Activated CD4-positive, alpha-beta T cell treated with anti-CD3 and anti-CD28 coated beads for 48 hours (primary cell): ENCODE measurements around the gene ANKRD23.
A peak's percentile ranks its signal among the peaks of the same experiment; 100 is the strongest.

Experiments
- DNase-seq: peaks from one replicate; pipeline ENCODE4 v3.0.0-alpha.2; 2020

ANKRD23 gene

DNA sequence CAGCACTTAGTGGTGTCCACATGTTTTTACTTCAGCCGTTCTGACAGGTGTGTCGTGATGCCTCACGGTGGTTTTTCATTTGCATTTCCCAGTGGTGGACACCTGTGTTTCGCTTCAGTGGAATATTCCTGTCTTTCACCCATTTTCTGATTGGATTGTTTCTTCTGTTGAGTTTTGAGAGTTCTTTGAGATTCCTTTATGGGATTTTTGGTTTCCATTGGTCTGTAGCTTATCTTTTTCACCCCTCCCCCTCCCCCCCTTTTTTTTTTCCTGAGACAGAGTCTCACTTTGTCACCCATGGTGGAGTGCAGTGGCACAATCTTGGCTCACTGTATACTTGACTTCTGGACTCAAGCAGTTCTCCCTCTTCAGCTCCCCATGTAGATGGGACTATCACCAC lies 8.0 kb downstream of the ANKRD23 start:
- DNase-seq: no peak

GRCh38 chr2:96832754-96833507 lies 10.9 kb downstream of the ANKRD23 start:
- DNase-seq: no peak

DNA sequence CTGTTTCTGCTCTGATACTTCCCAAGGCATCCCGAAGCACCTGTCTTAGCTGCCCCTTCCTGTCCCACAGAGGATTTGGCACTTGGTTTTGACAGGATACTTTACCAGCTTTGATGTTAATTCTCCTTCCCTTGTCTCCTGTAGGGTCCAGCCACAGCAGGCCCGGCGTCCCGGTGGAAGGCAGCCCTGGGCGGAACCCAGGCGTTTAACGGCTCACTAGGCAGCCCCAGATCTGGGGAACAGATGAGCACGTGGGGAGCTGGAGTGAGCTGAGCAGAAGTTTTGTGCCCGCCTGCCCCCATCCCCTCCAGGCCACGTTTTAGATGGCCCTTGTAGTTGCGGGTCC lies 11.4 kb downstream of the ANKRD23 start:
- no peak for DNase-seq

DNA sequence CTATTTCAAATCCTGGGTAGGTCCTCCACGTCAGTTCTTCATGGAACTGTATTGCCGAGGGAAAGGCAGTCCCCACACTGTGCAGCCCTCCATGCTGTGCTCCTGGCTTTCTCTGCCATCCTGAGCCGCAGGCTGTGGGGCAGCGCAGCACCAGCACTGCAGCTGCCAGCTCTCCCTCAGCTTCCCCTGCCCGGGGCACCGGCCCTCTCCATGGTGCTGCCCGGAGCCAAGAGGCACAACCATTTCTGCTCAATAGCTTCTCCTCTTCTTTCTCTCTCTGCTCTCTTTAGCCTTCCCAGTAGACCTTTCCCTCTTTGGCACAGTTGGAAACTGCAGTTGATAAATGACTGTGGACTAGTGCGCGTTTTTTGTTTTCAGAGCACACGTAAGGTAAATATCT lies 12.1 kb downstream of the ANKRD23 start:
- no peak for DNase-seq

DNA sequence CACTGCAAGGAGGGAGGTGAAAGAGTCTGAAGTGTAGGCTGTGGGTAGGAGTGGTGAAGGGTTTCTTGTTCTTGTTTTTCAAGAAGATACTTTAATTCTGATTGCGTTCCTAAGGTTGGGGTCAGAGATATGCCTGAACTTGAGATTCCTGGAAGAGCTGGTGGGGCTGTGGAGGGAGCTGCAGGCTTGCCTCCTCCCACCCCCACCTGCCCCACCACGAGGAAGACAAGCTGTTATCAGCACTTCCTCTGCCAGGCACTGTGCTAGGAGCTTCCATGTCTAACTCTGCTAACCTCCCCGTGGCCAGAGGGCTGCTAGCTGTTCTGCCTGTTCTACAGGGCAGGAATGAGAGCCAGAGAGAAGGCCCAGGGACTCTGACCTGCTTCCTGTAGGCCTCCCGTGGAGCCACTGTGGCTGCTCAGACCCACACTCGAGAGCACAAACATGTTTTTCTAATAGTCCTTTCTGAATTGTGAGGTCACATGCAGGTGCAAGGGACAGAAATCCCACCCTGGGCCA lies 13.7 kb downstream of the ANKRD23 start:
- no peak for DNase-seq

DNA sequence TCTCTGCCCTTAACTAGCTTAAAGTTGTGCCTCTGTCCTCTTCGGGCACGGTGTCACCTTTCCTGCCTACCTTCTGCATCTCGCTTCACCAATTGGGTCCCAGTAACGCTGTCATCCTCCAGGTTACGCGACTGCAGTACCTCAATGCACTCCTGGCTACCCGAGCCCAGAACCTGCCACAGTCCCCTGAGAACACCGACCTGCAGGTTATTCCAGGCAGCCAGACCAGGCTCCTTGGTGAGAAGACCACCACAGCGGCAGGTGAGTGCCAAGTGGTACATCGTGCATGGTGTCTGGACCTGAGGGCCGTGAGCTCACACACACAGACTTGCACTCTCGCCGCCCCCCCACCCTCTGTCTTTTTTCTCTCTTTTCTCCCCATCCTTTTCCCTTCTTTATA lies 14.9 kb downstream of the ANKRD23 start:
- DNase-seq: no peak

- DNase-seq: no peak
These were observed 15.4 kb downstream of the ANKRD23 start for GRCh38 chr2:96828436-96828835.

DNA sequence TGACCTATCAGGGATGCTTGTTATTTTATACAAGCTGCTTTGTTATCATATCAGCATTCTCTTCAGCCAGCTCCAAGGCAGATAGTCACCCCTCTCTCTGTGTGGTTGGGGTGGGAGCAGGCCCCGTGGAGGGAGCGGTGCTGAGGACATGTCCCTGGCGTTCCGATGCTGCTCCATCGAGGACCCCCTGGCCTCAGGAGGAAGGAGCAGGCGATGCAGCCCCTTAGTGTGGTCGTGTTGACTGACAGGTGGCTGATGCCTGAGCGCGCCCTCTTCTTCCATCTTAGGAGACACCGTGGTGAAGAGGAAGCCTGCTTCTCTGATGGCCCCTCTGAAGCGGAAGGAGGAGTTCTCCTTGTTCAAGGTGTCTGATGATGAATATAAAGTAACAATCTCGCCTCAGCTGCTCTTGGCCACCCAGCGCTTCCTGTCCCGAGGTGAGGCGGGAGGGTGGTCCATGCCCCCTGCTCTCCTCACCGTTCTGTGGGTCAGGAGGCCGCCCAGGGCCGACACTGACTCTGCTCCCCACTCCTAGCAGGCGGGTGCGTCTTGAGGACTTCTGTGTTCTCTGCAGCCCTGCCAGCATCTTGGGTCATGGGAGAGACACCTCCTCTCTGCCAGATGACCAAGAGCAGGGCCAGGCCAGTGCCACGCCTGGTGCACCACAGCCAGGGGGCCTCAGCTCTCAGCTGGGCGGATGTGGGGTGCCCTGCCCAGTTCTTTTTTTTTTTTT lies 17.1 kb downstream of the ANKRD23 start:
- DNase-seq: no peak

DNA sequence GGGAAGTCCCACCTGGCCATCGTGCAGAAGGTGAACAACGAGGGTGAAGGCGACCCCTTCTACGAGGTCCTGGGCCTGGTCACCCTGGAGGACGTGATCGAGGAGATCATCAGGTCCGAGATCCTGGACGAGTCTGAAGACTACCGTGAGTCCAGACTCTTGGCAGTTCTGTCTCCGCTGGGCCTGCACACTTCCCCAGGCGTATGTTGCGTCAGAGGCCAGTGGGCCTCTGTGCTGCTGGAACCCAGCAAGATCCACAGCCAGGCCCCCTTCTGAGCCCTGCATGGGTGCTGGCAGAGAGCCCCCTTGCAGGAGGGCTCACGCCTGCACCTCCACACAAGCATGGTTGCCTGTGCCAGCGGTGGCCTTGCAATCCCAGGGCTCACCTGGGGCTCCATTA lies 18.8 kb downstream of the ANKRD23 start:
- DNase-seq: no peak

GRCh38 chr2:96824079-96824870 lies 19.5 kb downstream of the ANKRD23 start:
- no peak for DNase-seq

- DNase-seq: no peak
These were observed 20.6 kb downstream of the ANKRD23 start for GRCh38 chr2:96823198-96823597.

DNA sequence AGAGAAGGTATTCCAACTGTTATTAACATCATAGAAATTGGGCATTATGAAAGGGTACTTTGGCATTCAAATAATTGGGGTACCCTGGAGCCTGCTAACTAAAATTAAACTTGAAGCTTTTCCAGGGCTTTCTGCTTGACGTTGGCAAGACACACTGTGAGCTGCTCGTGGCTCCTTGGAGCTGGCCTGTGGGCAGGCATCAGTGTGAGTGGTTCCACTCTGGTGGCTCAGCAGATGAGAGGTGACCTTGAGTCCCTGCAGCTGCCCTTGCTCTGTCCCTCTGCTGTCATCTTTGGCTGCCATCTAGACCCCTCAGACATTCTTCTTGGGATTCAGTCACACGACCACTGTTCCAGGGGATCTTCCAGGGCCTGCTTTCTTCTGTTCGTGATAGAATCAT lies 21.0 kb downstream of the ANKRD23 start:
- no peak for DNase-seq

DNA sequence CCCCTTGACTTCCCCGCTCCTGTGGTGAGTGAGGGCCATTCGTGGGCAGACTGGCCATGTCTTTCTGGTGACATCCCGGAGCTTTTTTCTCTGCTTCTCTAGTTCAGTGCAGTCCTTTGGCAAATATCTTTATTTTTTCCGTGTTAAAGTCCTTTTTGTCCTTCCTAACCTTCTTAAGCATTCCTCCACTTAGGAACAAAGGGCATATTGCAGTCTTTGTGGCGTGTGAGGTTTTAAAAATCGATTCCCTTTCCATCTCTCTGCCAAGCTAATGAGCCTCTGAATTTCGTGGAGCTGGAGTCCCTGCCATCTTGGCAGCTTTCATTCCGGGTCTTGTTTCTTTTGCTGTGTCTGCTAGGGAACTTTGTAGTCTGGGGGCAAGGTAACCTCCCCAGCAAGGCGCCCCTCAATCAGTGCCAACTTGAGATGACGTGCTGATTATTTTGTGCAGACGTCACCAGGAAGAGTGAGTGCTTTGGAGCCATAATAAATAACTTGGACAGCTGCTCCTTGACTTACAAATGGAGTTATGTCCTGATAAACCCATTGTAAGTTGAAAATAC lies 22.6 kb downstream of the ANKRD23 start:
- no peak for DNase-seq

DNA sequence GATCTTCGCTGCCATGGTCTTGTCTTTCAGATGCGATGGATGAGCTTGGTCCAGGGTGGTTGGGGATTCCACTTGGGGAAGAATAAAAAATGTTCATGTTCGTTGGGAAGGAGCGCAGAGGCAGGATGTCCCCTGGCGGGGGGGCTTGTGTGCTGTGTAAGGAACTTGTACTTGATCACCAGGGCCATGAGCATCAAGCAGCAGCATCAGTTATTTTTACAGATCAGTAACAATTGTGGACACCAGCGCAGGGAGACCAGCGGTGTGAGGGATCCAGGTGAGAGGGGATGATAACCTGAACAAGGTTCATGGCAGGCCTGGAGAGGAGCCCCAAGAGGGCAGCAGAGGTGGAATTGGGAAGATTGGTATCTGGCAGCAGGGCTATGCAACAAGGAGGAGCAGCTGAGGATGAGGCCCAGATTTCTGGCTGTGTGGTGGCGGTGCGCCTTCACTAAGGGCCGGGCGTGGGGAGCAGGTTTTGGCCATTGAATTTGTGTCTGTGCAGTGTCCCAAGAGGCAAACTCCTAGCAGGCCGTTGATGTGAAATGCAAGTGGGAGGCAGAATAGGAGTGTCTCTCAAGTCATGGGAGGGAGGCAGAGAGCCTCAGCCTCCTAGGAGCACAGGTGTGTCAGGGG lies 23.8 kb downstream of the ANKRD23 start:
- DNase-seq: no peak

DNA sequence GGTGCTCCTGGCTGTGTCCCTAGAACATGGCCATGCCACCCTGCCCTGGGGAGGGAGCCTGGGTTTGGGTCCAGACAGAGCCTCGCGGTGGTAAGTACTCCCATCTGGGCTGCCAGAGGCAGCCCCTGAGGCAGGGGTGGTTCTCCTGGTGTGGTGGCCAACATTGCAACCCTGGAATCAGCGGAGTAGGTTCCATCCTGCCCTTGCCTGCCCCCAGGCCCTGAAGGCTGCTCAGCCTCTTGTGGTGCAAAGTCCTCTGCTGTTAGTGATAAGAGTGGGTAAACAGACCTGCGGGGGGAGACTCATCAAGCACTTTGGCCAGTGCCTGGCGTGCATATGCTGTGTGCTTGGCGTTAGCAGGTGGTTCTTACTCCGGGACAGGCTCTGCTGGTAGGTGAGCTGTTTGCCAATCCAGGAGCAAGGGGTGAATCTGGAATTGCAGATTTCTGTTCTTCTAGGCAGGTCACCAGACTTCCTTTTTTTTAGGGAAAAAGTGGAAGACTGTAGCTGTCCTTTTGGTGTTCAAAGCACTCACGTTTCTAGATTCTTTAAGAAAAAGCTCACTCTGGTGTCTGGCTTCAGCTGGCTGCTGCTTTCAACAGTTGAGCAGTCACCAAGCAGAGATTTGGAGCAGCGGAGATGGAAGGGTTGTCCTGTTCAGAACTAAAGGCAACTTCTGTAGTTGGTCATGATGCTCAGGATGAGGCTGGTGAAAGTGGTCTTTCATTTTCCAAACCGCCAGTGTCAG lies 24.5 kb downstream of the ANKRD23 start:
- no peak for DNase-seq

GRCh38 chr2:96817882-96818281 lies 25.9 kb downstream of the ANKRD23 start:
- no peak for DNase-seq

GRCh38 chr2:96816836-96817702 lies 26.8 kb downstream of the ANKRD23 start:
- no peak for DNase-seq

DNA sequence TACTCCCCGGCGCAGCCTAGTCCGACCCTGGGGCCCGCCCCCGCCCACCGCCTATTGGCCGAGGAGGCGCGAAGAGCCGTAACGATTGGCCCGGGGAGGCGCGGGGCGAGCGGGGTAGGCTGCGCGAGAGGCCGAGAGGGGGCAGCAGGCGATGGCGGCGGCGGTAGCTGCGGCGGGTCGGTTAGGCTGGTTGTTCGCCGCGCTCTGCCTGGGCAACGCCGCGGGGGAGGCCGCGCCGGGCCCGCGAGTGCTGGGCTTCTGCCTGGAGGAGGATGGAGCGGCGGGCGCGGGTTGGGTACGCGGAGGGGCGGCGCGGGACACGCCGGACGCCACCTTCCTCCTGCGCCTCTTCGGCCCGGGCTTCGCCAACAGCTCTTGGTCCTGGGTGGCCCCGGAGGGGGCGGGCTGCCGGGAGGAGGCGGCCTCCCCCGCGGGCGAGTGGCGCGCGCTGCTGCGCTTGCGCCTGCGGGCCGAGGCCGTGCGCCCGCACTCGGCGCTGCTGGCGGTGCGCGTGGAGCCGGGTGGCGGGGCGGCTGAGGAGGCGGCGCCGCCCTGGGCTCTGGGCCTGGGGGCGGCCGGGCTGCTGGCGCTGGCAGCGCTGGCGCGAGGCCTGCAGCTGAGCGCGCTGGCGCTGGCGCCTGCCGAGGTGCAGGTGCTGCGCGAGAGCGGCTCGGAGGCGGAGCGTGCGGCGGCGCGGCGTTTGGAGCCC lies 27.5 kb downstream of the ANKRD23 start, which contains the start of gene CNNM3:
Gene CNNM3, plus strand, starts transcription at position 142 of the 709 bp plus-strand sequence. Its CDS starts 10 bp downstream, at position 152.
- peak; percentile 97 for DNase-seq

DNA sequence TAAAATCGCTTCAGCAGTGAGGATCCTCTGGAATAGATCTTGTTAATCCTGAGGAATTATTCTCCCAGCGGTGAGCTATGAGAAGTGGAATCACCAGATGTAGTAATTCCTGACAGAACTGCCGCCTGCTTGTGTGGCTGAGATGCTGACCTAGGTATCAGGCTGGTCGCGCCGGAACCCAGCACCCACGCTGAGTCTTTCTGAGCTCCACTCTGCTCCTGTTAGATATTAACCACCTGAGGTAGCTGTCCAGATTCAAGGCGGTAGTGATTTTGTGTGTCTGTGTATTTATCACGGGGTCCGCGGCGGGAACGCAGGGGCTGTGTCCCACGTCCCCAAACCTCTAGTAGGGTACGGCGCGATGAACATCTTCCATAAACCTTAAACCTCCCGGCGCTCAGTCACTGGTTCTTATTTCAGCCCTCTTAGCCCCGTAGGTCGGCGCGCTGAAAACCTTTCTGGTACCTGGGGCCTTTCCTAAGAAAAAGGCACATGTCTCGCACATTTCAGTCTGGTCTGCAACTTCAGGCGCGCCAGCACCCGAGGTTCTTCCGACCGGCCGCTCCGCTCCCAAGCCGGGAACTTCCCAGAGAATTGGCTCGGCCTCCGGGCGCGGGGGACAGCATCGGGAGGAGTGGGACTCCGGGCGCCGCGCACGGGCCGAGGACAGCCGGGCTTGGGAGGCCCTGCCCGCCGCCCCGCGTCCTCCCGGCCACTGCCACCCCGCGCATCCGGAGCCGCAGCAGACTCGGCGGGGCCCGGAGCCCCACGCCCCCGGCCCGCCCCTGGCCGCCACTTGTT lies 28.3 kb downstream of the ANKRD23 start:
- DNase-seq: peak; percentile 43
